Transverse colon (tissue), 4 donors: Measurements from ENCODE around the gene BANP.
"Not testable (repeated sequence)": the region's sequence is repeated elsewhere in the genome, so short reads cannot be mapped to it uniquely, and the experiment has no call there.

Source experiments
- EP300 ChIP-seq: sonication (generic); formaldehyde crosslinking; IDR thresholded peaks from one replicate; pipeline ENCODE4 v1.6.1; 2017; ENCODE audit warnings: antibody characterized with exemption, low read depth
- POLR2A ChIP-seq: fragments of 450-650 bp; IDR thresholded peaks from one replicate; pipeline ENCODE4 v1.6.1; 2016; ENCODE audit warnings: antibody characterized with exemption, mild to moderate bottlenecking, moderate library complexity
- POLR2AphosphoS5 ChIP-seq, 3 donors: sonication (generic); formaldehyde crosslinking; IDR thresholded peaks; one replicate each; pipeline ENCODE4 v1.6.1; 2016; ENCODE audit warnings: antibody characterized with exemption in 3 of 3
- TF ChIP-seq, protein P1 (sequence below), 5 experiments: fragments of 200-600 bp in 3 of 5; fragments of 450-650 bp in 2 of 5; sonication (generic) in 3 of 5; IDR thresholded peaks; 1 replicate in 2 of 5; 2 replicates in 3 of 5; pipeline ENCODE4 v1.5.1; 2016 to 2017; ENCODE audit warnings: antibody characterized with exemption in 5 of 5, inconsistent platforms in 3 of 5, mild to moderate bottlenecking in 2 of 5, moderate library complexity in 1 of 5

- TF ChIP-seq, protein P1, sequence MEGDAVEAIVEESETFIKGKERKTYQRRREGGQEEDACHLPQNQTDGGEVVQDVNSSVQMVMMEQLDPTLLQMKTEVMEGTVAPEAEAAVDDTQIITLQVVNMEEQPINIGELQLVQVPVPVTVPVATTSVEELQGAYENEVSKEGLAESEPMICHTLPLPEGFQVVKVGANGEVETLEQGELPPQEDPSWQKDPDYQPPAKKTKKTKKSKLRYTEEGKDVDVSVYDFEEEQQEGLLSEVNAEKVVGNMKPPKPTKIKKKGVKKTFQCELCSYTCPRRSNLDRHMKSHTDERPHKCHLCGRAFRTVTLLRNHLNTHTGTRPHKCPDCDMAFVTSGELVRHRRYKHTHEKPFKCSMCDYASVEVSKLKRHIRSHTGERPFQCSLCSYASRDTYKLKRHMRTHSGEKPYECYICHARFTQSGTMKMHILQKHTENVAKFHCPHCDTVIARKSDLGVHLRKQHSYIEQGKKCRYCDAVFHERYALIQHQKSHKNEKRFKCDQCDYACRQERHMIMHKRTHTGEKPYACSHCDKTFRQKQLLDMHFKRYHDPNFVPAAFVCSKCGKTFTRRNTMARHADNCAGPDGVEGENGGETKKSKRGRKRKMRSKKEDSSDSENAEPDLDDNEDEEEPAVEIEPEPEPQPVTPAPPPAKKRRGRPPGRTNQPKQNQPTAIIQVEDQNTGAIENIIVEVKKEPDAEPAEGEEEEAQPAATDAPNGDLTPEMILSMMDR (IDR thresholded peaks at IDR 0.05): not testable (repeated sequence)
- TF ChIP-seq POLR2A; POLR2AphosphoS5 (IDR thresholded peaks at IDR 0.05); EP300: not testable (repeated sequence)
These were observed 138.6 kb downstream of the BANP start for GRCh38 chr16:88089632-88090376.
